GM12878 (cell line): ENCODE results near the gene THAP4. TPM values are rescaled to one million over a fixed set of nuclear protein-coding genes. Genes with fewer than 3 reads are reported as not detected.
A peak's percentile ranks its signal among the peaks of the same experiment; 100 is the strongest.

Experiments used
- ATF7 ChIP-seq: fragments of 450-650 bp; IDR thresholded peaks from 2 replicates; pipeline ENCODE4 v1.6.1; 2016; ENCODE audit warnings: low read depth, mild to moderate bottlenecking
- BCL3 ChIP-seq: IDR thresholded peaks from 2 replicates; pipeline ENCODE4 v1.6.1; 2011; ENCODE audit warnings: borderline replicate concordance, low read depth, mild to moderate bottlenecking, moderate library complexity, low read length; ENCODE audit not compliant: insufficient read depth, poor library complexity, severe bottlenecking
- CEBPB ChIP-seq, 2 experiments: fragments of 150-350 bp in 1 of 2; IDR thresholded peaks; 2 replicates each; pipeline ENCODE4 v1.6.1; 2012 to 2014; ENCODE audit warnings: low read depth in 2 of 2, low read length in 2 of 2, borderline replicate concordance in 1 of 2, inconsistent platforms in 1 of 2
- CEBPZ ChIP-seq: fragments of 150-350 bp; IDR thresholded peaks from 2 replicates; pipeline ENCODE4 v1.6.1; 2016; ENCODE audit warnings: low read depth, low read length
- CHD2 ChIP-seq: IDR thresholded peaks from 2 replicates; pipeline ENCODE4 v1.6.1; 2011; ENCODE audit warnings: low read depth, low read length, improper control_type of control experiment, borderline replicate concordance
- CREB1 ChIP-seq: IDR thresholded peaks from 2 replicates; pipeline ENCODE4 v1.6.1; 2012; ENCODE audit warnings: low read depth, mild to moderate bottlenecking, inconsistent platforms
- CREM ChIP-seq: IDR thresholded peaks from 2 replicates; pipeline ENCODE4 v1.6.1; 2014; ENCODE audit warnings: antibody characterized with exemption, low read depth
- ELK1 ChIP-seq: IDR thresholded peaks from 2 replicates; pipeline ENCODE4 v1.6.1; 2012; ENCODE audit warnings: low read depth, low read length, improper control_type of control experiment
- HDAC6 ChIP-seq: fragments of 200-600 bp; sonication (generic); IDR thresholded peaks from one replicate; pipeline ENCODE4 v1.8.0; 2017; ENCODE audit warnings: antibody characterized with exemption; ENCODE audit not compliant: unreplicated experiment
- IKZF1 ChIP-seq: fragments of 450-650 bp; conservative IDR thresholded peaks from 2 replicates; pipeline ENCODE4 v1.6.1; 2017; ENCODE audit warnings: antibody characterized with exemption, mild to moderate bottlenecking
- JUND ChIP-seq: IDR thresholded peaks from 2 replicates; pipeline ENCODE4 v1.6.1; 2012; ENCODE audit warnings: low read depth, mild to moderate bottlenecking, low read length, improper control_type of control experiment, moderate library complexity
- NFYA ChIP-seq: IDR thresholded peaks from 2 replicates; pipeline ENCODE4 v1.6.1; 2011; ENCODE audit warnings: low read depth, mild to moderate bottlenecking, low read length, improper control_type of control experiment, borderline replicate concordance
- POLR2AphosphoS2 ChIP-seq: IDR thresholded peaks from 2 replicates; pipeline ENCODE4 v1.6.1; 2011; ENCODE audit warnings: low read depth, mild to moderate bottlenecking, low read length, improper control_type of control experiment, moderate library complexity
- RAD21 ChIP-seq: IDR thresholded peaks from 2 replicates; pipeline ENCODE4 v1.6.1; 2011; ENCODE audit warnings: mild to moderate bottlenecking, low read depth, low read length, moderate library complexity; ENCODE audit not compliant: insufficient read depth
- SIX5 ChIP-seq: IDR thresholded peaks from 2 replicates; pipeline ENCODE4 v1.6.1; 2011; ENCODE audit warnings: mild to moderate bottlenecking, low read depth, low read length, moderate library complexity; ENCODE audit not compliant: severe bottlenecking
- SREBF2 ChIP-seq: IDR thresholded peaks from 2 replicates; pipeline ENCODE4 v1.6.1; 2012; ENCODE audit warnings: mild to moderate bottlenecking, low read length
- TARDBP ChIP-seq: IDR thresholded peaks from 2 replicates; pipeline ENCODE4 v1.6.1; 2016; ENCODE audit warnings: borderline replicate concordance
- TCF12 ChIP-seq: IDR thresholded peaks from 2 replicates; pipeline ENCODE4 v1.6.1; 2011; ENCODE audit warnings: low read depth, mild to moderate bottlenecking, low read length
- YY1 ChIP-seq: IDR thresholded peaks from 2 replicates; pipeline ENCODE4 v1.6.1; 2011; ENCODE audit warnings: low read depth, mild to moderate bottlenecking, low read length
- ZBTB4 ChIP-seq: fragments of 450-650 bp; formaldehyde crosslinking; IDR thresholded peaks from 2 replicates; pipeline ENCODE4 v1.4.0; 2022; ENCODE audit warnings: mild to moderate bottlenecking, moderate library complexity
- ZZZ3 ChIP-seq: IDR thresholded peaks from 2 replicates; pipeline ENCODE4 v1.6.1; 2011; ENCODE audit warnings: low read depth; ENCODE audit not compliant: control insufficient read depth, insufficient read length
- polyA plus RNA-seq, 11 experiments: library from polyadenylated mRNA; depleted of rRNA in 4 of 11; unstranded in 6 of 11; stranded (reverse) in 5 of 11; fragments of >200 nt; fragmentation: Nextera tagmentation in 4 of 11; fragmentation: Illumina TruSeq in 1 of 11; extraction: Ambion mirVana in 4 of 11; extraction: Trizol in 1 of 11; gene quantifications; 1 replicate in 1 of 11; 2 replicates in 10 of 11; pipeline versions ENCODE4 v1.2.1 to v1.2.3, GENCODE V29; 2011 to 2016; ENCODE audit warnings: inconsistent platforms in 2 of 11, missing spikeins in 2 of 11, low read depth in 1 of 11
- total RNA-seq, 4 experiments: library from RNA; depleted of rRNA in 3 of 4; stranded (reverse); fragments of >200 nt in 3 of 4; fragmentation: Illumina TruSeq in 1 of 4; extraction: Trizol in 1 of 4; gene quantifications; 2 replicates each; pipeline versions ENCODE4 v1.2.1 to v1.2.3, GENCODE V29; 2013 to 2021

The THAP4 gene
- total and polyA plus RNA-seq, 10 of the 15 experiments (the other 5 are each of a cell fraction or from before 2014, with no cell fraction given), result 12.9 to 67.7 (median 44.5) TPM

DNA sequence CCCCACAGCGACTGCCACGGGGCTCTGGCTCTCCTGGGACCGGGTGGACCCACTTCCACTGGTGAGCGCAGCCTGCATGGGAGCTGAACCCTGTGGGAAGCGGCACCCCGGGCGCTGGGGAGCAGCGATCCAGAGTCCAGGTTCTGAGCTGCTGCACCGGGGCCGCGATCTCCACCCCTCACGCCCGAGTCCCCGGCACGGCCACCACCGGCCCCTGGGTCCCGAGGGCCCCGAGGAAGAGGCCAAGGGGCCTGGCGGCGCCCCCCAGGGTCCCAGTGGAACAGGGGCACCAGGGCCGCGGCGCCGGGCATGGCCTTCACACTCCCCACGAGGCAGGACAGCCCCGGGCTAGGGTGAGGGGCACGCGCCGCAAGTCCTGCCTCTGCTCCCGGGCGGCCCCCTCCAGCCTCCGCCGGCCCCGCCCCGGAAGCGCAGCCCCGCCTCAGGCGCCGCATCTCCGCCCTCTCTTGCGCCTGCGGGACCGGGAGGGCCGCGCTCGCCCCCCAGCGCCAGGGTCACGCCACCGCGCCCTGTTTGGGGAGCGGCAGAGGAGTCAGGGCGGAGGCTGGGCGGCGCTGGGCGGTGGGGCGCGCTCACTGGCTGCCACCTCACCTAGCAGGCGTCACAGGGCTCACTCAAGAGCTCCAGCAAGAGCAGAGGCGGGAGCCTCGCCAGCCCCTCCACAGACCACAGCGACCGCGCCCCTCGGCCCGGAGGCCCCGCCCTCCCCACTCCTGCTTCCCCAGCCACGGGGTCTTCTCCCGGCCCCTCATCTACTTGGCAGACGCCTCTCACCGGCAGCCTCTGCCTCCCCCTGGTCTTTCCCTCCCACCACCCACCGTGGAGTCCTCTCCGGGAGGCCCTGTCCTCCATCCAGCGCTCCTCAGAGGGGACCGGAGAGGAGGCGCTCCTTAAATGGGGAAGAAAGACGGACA, 26.8 kb downstream of the THAP4 start (continued):
- TF ChIP-seq CHD2, result no peak
- TF ChIP-seq SIX5, result no peak
- TF ChIP-seq ZBTB4, result no peak
- no peak for TF ChIP-seq POLR2AphosphoS2
- no peak for TF ChIP-seq BCL3
- TF ChIP-seq RAD21, result peak; percentile 76
- no peak for TF ChIP-seq JUND
- no peak for TF ChIP-seq CEBPB (IDR thresholded peaks at IDR 0.05; ENCODE audit: borderline replicate concordance in 1 of 2, low read depth in 2 of 2, low read length in 2 of 2)
- no peak for TF ChIP-seq SREBF2
- TF ChIP-seq ELK1, result peak; percentile 58; the same call in 1 of the 2 replicates
- TF ChIP-seq CREB1, result peak; percentile 26; the same call in 1 of the 2 replicates
- peak; percentile 67; the same call in 1 of the 2 replicates for TF ChIP-seq YY1
- no peak for TF ChIP-seq CREM
- no peak for TF ChIP-seq TCF12
- TF ChIP-seq HDAC6, result no peak
- no peak for TF ChIP-seq CEBPZ
- TF ChIP-seq NFYA, result no peak
- TF ChIP-seq ATF7, result no peak
- no peak for TF ChIP-seq ZZZ3
- peak; percentile 55 for TF ChIP-seq IKZF1
- TF ChIP-seq TARDBP, result no peak
